GM21423 (cell line): ENCODE results near the gene EPHA5.

ENCODE experiments used
- ATAC-seq: cut with Tn5 transposase; IDR thresholded peaks from one replicate; pipeline ENCODE4 v1.9.1; 2021; ENCODE audit warnings: mild to moderate bottlenecking, moderate library complexity; ENCODE audit not compliant: unreplicated experiment

The EPHA5 gene

DNA sequence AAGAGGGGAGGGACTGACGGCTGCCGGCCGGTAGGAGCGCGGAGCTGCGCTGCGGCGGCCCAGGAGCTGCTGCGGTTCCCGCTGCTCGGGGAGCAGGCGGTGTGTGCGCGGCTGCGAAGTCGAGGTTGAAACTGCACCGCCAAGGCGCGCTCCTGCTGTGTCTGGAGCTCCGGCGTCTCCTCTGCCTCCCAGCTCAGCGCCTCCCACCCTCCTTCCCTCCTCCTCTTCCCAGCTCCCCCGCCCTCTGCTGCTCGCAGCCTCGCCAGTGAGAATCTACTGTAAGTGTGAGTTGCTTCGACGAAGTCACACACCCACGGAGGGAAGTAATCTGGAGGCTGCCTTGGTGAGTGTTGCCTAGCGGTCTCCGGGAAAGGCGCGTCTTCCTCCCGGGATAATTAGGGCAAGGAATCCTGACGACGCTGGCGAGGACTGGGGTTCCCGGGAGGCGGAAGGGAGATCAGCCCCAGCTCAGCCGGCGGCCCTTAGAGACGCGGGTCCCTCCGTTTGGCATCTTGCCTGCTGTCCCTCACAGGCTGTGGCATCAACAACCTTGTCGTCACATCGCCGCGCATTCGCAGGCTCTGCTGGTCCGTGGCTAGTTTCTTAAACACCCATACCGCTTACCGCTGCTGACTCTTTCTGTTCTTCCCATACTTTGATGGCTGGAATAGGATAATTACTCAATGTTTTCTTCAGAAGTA lies at the start of gene EPHA5:
Gene EPHA5 (minus strand): TSS at position 159 of the 701 bp plus-strand sequence. CDS start 747 bp downstream, outside the sequence.
- ATAC-seq, result no peak

DNA sequence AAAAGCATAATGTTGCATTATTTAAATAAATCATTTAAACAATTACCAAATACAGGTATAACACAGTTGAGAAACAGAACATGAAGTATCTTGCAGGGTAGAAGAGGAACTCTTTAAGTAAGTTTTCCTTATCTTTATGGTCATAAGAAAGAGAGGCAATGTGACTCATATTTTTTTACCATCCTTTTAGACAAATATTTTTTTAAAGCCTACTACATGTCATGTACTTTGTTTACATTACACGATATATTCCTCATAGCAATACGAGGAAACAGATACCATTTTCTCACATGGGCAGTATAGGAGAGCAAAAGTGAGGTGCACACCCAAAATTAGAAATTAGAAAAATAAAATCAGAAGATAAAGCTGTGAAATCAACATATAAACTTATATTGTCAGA lies 49.3 kb upstream of the EPHA5 start:
- no peak for ATAC-seq

DNA sequence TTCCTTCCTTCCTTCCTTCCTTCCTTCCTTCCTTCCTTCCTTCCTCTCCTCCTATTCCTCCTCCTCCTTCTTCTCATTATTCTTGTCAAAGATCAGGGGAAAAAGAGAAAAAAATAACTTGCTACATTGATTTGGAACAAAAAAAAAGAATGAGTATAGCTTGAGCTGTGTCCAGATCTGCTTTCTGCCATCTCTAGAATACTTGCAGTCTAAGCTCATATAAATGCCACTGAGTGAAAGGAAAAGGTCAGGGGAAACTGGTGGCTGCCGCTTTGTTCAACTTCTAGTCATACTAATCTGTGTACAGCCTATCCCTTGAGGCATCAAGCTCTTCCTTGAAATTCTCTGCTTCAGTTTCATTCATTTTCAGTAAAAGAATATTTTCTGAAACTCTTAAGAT lies 28.3 kb upstream of the EPHA5 start:
- no peak for ATAC-seq

DNA sequence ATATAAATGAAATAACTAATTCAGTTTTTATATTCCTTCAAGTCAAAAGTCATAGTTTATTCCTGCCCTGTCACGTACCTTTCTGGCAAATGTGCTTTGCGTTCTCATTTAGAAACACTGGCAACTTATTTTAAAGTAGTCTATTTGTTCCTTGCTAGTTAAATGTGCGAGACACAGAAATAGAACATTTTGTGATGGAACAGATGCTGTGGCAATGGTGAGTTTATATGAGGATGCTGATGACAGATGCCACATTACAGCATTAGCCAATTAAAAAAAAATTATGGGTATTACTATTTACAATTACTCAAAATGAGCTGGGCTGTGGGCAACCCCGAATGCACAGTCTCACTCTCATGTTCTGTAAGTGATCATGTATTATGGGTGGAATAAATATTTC lies 26.1 kb upstream of the EPHA5 start:
- ATAC-seq, result no peak

DNA sequence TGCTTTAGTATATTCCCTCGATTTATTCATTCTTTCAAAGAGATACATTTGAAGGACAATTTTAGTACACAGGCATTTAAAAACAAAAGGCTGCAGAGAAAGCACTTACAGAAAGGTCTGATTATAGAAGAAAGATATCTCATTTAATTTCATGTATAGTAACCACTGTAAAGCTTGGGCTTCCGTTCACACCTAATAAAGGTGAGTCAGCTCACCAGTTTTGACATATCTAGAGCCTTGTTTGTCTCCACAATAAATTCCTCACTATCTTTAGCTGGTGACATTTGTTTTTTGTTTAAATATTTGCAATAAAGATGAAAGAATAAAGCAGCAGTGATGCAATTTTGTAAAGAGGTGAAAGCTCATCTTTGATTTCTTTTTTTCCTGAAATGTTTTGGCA lies 1.1 kb upstream of the EPHA5 start:
- ATAC-seq, result no peak

DNA sequence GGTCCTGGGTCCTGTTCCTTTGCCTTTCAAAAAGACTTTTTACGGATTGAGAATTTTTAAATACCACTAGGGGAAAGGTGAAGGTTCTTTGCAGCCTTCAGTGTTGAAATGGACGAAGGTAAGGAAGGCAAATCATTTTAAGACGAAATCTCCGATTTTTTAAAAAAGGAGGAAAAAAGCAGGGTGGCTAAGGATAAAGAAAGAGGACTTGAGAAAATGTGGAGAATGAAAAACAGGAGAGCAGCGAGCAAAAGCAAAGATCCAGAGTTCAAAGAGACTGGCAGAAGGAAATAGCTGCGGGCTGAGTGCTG lies 314 bp downstream of the EPHA5 start:
- ATAC-seq, result no peak

DNA sequence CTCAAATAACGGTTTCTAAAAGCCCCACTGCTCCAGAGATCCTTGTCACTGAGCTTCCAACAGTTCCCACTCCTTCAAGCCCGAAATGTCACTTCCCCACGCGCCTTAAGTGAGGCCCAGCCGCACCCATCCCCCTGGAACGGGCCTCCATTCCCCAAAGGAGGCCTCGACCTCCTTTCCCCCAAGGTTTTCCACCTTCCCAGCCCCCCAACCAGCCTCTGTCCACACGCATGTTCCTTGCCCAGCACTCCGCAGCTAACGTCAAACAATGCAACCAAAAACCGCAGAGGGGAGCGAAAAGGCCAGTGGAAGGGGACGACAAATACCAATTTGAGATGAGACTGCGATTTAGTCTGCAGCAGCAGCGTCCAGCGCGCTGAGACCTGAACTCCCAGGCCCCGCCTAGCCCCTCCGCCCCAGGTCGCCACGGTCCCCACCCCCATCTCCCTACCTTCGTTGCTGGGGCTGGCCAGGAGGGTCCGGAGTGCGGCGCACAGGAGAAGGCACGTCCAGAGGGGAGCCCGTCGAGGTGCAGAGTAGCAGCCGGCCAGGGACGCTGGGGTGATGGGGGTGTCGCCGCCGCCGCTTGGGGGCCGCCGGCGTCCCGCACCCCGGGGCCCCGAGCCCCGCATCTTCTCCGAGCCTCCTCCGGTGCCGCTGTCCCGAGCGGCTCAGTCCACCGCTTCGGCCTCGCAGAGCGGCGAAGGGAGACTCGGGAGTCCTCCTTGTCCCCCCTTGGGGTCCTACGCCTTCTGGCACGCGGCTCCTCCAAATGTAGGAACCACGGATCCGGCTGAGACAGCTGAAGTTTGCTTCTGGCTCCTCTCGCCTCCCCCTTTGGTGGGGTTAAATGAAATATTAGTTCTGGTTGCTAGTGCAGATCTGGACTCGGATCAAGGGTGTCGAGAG lies 924 bp downstream of the EPHA5 start:
- no peak for ATAC-seq

DNA sequence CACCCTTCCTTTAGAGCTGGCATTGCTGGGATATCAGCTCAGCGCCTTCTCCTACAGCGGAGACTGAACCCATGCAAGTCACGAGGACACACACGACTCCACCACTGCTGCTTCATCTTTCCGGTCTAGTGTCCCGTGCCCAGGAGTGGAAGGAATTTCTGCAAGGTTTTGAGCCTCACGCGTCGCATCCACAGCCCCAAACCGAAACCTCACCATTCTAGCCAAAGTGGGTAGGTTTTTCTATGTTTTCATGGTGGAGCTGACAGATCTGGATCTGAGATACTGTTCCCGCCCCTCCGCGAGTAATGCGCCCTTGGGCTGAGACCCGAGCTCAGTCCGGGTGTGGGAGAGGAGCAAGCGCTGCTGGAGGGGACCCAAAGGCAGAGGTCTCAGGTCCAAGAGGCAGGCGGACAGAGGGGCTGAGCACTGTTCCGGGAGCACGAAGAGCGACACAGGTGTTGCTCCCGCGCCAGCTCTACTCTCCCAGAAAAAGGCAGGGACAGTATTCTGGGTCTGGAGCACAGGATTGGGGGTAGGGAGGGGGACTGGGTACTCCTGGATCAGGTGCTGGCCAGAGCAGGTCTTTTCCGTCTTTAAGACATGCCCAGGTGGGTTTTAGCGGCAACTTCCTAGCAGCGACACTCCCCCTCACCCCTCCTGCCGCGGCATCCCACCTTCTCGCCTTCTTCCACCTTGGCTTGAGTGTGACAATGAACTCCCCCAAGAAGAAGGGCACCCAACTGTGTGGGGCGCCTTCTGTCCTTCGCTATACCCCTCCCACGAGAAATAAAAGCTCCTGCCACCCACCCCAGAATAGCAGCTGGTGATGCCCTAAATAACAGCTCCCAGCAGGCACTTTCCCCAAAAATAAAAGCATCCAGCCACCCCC lies 1.8 kb downstream of the EPHA5 start:
- no peak for ATAC-seq

DNA sequence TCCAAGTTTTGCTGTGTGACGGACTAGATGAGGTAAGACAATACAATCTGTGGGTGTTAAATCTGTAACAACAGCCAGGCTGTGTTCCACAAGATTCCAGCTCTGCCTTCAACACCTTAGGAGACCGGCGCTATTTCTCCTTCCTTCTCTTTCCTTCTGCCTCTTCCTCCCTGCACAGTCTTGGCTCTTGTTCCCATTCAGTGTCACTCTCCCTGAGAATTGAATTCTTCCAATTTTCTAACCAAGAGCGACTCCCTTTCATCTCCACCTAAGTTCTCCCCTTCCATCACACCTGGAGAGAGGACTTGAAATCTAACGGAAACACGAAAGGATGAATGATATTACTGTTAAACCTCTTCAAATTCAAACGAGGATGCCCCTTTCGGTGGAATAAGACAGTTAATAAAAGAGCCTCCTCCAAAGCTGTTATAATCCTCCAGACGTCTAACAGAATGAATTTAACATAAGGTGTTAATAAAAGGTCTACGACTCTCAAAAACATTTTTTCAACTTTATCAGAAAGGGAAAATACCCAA lies 2.7 kb downstream of the EPHA5 start:
- no peak for ATAC-seq

DNA sequence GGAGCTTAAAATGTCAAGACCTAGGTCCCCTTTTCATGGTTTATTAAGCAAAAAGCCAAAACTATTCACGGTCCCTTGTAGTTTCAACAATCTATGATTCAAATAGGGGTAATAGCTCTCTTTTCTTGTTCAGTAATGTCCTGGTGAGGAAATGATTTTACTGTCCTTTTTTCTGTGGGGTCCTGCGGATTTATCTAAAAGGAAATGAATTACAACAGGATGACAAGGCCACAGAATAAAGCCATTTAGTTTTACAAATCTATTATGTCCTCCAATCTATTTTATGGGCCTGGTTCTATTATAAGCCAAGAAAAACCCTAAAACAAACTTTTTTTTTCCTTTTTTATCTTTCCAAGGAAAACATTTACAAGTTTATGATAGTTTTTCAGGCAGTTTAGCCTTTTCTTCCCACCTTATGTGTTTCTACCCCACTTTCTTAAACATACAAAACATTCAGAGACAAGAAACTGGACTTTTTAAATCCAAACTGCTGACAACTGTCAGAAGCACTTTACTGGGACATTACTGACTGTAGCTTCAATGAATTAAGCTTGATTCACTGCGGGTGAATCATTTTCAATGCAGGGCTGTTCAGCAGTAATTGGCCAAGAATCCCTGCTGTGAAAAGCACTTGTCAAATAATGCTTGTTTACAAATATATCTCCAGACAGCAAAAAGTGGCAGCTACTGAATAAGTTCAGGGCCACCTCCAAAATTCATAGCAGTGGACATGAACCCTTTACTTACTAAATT lies 4.3 kb downstream of the EPHA5 start:
- no peak for ATAC-seq

DNA sequence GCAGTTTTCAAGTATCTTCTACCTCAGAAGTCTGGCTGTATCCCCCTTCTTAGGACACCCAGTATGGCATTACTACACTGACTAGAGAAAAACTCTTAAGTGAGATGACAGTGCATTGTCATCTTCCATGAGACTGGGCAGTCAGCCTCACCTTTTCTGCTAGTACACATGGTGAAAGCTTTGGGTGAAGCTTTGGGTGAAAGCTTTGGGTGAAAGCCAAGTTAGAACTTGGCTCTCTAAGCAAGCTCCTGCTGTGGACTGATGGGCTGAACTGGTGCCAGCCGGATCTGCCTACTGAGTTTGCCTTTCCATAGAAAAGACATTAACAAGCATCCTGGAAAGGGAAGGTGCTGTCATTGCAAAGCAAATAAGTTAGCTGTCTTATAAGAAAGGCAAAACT lies 8.8 kb downstream of the EPHA5 start:
- ATAC-seq, result no peak

DNA sequence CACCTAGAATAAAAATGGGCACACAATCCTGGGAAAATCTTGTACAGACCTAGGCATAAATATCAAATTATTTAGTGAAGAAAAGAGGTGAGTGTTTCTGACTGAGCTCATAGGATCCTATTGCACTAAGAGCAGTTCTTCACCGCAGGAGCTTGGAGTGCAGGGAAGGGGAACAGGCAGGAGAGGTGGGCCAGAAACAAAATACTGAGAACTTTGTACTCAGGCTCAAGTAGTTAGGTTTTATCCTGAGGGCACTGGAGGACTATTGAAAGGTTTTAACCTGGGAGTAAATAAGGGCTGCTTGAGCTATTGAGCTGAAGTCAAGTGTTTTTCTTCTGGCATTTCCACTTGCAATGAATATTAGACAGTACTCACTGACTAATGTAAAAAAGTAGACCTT lies 12.2 kb downstream of the EPHA5 start:
- ATAC-seq, result no peak

DNA sequence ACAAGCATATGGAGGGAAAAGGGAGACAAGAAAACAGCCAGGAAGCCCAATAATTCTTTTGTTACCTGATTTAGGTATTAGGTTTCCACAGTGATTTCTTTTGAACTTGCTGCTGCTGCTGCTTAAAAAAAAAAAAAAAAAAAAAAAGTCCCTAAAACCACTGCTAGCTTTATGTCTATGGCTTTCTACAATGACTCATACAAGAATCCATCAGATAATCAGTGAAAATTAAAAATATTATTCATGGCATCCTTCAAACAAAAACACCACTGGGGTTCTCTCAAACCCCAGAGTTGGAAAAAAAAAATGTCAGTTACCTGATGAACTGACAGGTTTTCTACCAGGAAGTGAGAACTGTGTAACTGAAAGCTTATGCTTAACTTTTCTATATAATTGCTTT lies 14.3 kb downstream of the EPHA5 start:
- ATAC-seq, result no peak

DNA sequence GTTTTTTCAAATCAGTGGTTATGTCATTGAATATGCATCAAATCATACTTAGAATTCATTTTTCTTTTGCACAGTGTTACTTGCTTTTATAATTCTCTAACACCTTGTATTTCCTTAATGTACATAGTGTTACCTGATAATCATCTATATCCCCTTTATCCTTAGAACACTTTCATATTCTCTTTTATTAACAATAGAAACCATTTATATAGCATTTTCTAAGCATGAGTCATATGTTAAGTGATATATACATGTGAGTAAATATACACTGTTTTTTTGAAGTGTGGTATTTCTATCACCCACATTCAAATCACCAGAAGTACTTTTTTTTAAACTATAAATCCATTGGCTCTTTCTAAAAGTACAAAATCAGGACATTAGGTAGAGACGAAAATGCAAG lies 15.3 kb downstream of the EPHA5 start:
- ATAC-seq, result no peak

DNA sequence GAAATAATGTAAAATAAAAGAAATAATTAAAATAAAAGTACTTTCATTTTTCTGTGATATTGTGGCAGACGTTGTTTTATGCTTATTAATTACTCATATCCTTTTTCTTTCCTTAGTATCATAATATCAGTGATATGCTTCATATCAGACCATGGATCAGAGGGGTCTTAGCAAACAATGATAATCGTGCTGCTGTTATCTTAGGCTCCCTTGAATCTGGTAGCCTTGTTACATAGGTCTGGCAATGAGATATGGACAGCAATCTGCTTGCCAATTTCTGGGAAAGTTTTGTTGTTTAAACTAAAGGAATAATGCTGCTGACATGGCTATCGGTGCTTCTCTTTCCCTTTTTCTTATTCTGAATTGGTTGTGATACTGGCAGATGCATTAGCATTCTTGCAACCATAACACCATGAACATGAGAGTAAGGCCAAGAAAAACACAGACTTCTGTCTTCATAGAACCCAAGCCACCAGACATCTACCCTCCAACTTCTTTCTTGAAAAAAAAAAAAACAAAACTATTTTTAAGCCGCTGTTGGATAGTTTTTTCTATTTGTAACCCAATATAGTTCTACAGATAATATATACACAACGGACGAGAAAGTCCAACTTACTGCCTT lies 16.4 kb downstream of the EPHA5 start:
- no peak for ATAC-seq

DNA sequence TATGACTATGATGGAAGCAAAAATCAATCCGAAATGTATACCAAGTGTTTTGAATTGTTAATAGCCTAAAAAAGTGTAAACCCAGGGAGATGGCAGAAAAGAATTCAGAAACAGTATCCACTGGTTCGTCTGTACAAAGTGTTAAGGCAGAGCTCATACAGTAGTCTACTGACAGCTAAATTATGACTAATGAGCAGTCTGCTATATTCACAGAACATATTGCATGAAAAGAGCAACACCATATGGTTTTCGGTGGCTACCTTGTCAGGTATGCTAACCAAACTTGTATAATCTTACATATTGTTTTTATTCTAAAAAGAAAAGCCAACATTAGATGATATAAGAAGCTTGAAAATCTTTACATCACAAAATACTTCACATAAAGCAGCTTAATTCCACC lies 18.5 kb downstream of the EPHA5 start:
- ATAC-seq, result no peak

DNA sequence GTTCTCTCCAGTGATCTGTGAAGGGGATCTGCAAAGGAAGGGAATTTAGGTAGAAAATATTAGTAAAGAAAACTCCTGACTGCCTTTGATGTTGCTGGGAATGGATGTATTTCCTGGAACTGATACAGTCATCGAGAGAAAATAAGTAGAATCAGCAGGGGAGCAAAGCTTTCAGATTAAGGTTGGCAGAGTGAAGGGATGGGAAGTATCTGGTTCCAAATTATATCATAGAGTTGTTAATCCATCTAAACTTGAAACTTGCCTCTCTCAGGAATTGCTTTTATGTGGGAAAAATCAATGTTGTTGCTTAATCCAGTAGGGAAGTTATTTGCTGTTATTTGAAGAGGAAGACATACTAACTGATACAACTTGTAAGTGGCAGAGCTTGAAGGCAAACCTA lies 19.3 kb downstream of the EPHA5 start:
- ATAC-seq, result no peak

DNA sequence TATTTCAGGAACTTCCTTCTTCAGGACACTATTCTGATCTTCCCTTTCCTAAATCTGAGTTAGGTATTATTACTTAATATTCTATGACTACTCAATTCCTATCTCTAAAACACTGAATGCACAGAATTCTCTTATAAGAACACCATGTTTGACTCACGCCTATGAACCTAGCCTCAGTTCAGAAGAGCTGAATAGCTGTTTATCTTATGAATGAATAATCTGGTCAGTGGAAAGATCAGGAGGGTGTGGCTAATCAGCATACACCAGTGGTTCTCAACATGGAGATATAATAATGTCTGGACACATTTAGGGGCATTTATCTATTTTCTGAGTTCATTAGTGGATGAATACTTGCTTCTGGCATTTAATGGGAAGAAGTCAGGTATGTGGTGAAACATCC lies 24.2 kb downstream of the EPHA5 start:
- no peak for ATAC-seq

DNA sequence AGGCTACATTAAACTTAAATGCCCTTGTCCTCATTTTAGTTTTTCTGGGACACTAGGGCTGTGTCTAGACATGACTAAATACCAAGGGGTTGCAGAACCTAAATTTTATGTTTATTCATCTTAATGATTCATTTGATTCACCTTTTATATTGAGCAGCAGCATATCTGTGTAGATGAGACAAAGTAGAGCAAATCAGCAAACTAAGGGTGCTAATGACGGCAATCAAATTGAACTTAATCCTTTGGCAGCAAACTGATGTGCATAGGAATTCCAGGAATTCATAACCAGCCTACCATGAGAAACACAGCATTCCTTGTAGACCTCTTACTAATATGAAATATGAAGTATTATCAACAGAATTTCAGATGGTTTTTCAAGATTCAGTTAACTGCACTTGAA lies 25.1 kb downstream of the EPHA5 start:
- ATAC-seq, result no peak
